PFSK-1 (cell line): ENCODE data around the gene BNC2.

Experiments used
- FOXP2 ChIP-seq: optimal IDR thresholded peaks from 2 replicates; pipeline ENCODE3; 2011; ENCODE audit warnings: borderline replicate concordance, control low read depth, inconsistent platforms; ENCODE audit not compliant: insufficient read depth; ENCODE audit errors: extremely low read length, extremely low read depth
- POLR2AphosphoS5 ChIP-seq: IDR thresholded peaks from 2 replicates; pipeline ENCODE4 v1.6.1; 2012; ENCODE audit warnings: low read depth, mild to moderate bottlenecking, control low read depth, low read length, moderate library complexity
- REST ChIP-seq, 2 experiments: IDR thresholded peaks; 2 replicates each; pipeline versions ENCODE4 v1.6.1 to v1.8.0; 2011 to 2012; ENCODE audit warnings: low read depth in 2 of 2, low read length in 2 of 2, control low read depth in 1 of 2, inconsistent platforms in 1 of 2, mild to moderate bottlenecking in 1 of 2, moderate library complexity in 1 of 2; ENCODE audit not compliant: insufficient read depth in 1 of 2
- SIN3A ChIP-seq: IDR thresholded peaks from 2 replicates; pipeline ENCODE4 v1.6.1; 2012; ENCODE audit warnings: mild to moderate bottlenecking, low read length, moderate library complexity, borderline replicate concordance; ENCODE audit not compliant: insufficient read depth
- TAF1 ChIP-seq: IDR thresholded peaks from 2 replicates; pipeline ENCODE4 v1.6.1; 2012; ENCODE audit warnings: low read length, control low read depth, borderline replicate concordance; ENCODE audit not compliant: insufficient read depth

GRCh38 chr9:16719921-16720320, 150.5 kb downstream of the BNC2 start:
- TF ChIP-seq POLR2AphosphoS5, result no peak
- no peak for TF ChIP-seq REST (IDR thresholded peaks at IDR 0.05; ENCODE audit: insufficient read depth in 1 of 2, low read depth in 2 of 2, low read length in 2 of 2)
- TF ChIP-seq TAF1, result no peak
- TF ChIP-seq SIN3A, result no peak
- TF ChIP-seq FOXP2, result no peak
